ENCODE measurements around the gene REG4.

- TF ChIP-seq CTCF (IDR thresholded peaks at IDR 0.05) (no peak), RAD21 (conservative IDR thresholded peaks at IDR 0.05 in 1 of 2, IDR thresholded peaks at IDR 0.05 in 1 of 2) (no peak), NFE2L2 (conservative IDR thresholded peaks at IDR 0.05; ENCODE audit: low read length) (no peak), SREBF2 (IDR thresholded peaks at IDR 0.05) (no peak), POLR2AphosphoS2 (conservative IDR thresholded peaks at IDR 0.05; ENCODE audit: low read length) (no peak)
These were observed 19.8 kb upstream of the REG4 start for GRCh38 chr1:119831027-119831426.
